Kidney (tissue), 14 donors: Measurements from ENCODE around the gene TP53I11. TPM values are rescaled to one million over a fixed set of nuclear protein-coding genes. Genes with fewer than 3 reads are reported as not detected.

Experiments
- DNase-seq, 5 donors: peaks; one replicate each; pipeline ENCODE4 v3.0.0-alpha.2; 2013 to 2020
- FAIRE-seq: peaks from 2 replicates; lab custom pipeline; 2012; peaks lifted over from hg19 to GRCh38; lab: Jason Lieb, UNC
- H3K27ac ChIP-seq, 2 donors: one replicate each; pipeline ENCODE4 v1.7.0; 2013; ENCODE audit warnings: low read depth in 2 of 2, low read length in 2 of 2, inconsistent platforms in 1 of 2
- H3K27me3 ChIP-seq: one replicate; pipeline ENCODE4 v1.7.1; 2013; ENCODE audit warnings: low read length, inconsistent platforms; ENCODE audit not compliant: control insufficient read depth, insufficient read depth
- H3K36me3 ChIP-seq, 3 donors: one replicate each; pipeline versions ENCODE4 v1.7.0 to v1.7.1; 2013; ENCODE audit warnings: low read length in 3 of 3, control low read depth in 1 of 3, inconsistent platforms in 1 of 3; ENCODE audit not compliant: insufficient read depth in 3 of 3, control insufficient read depth in 2 of 3
- H3K4me1 ChIP-seq, 3 donors: one replicate each; pipeline versions ENCODE4 v1.7.0 to v1.7.1; 2013; ENCODE audit warnings: low read length in 3 of 3, inconsistent platforms in 1 of 3, low read depth in 1 of 3; ENCODE audit not compliant: control insufficient read depth in 2 of 3, insufficient read depth in 2 of 3
- H3K4me3 ChIP-seq, 3 donors: one replicate each; pipeline versions ENCODE4 v1.7.0 to v1.8.1; 2013; ENCODE audit warnings: low read length in 3 of 3, control low read depth in 1 of 3, inconsistent platforms in 1 of 3
- H3K9ac ChIP-seq, 3 donors: one replicate each; pipeline versions ENCODE4 v1.7.0 to v1.7.1; 2013; ENCODE audit warnings: low read length in 3 of 3, control low read depth in 1 of 3, inconsistent platforms in 1 of 3
- H3K9me3 ChIP-seq, 3 donors: one replicate each; pipeline versions ENCODE4 v1.7.0 to v1.7.1; 2013; ENCODE audit warnings: low read length in 3 of 3, control low read depth in 1 of 3, inconsistent platforms in 1 of 3; ENCODE audit not compliant: control insufficient read depth in 2 of 3, insufficient read depth in 1 of 3
- intact Hi-C: fragments of 100-400 bp; cut with DNase I; formaldehyde crosslinking; loops from one replicate; pipeline ENCODE4 v1.11.1; 2022
- polyA plus RNA-seq: library from polyadenylated mRNA; stranded (reverse); fragments of 350-450 nt; fragmentation: Illumina TruSeq; extraction: RNeasy Lipid Tissue Mini Kit (QIAGEN cat#74804); gene quantifications from one replicate; pipeline ENCODE4 v1.2.3, GENCODE V29; 2014; ENCODE audit warnings: low read depth, low replicate concordance; ENCODE audit not compliant: insufficient read depth
- total RNA-seq: library from RNA; stranded (reverse); fragmentation: NEBNext Ultra II Directional; extraction: Animal tissue kit (Norgen Biotek cat#: 25700); gene quantifications from one replicate; pipeline ENCODE4 v1.2.1, GENCODE V29; 2021
- TF ChIP-seq, protein P1 (sequence below): IDR thresholded peaks from 3 replicates; pipeline ENCODE4 v1.5.1; 2012; ENCODE audit warnings: mild to moderate bottlenecking, moderate library complexity, borderline replicate concordance; ENCODE audit not compliant: insufficient read depth; ENCODE audit errors: extremely low read depth
- donor health status: control.
- donor health status: control.
- donor health status: control.
- donor health status: control.
- donor health status: control.
- donor health status: DM: yes; HTN: yes; CAD: no.
- donor health status: Normal renal cell carcinoma (clear cell type).

The TP53I11 gene
- total and polyA plus RNA-seq, 2 donors from 2014 or later = 25.7 to 35.3 TPM

DNA sequence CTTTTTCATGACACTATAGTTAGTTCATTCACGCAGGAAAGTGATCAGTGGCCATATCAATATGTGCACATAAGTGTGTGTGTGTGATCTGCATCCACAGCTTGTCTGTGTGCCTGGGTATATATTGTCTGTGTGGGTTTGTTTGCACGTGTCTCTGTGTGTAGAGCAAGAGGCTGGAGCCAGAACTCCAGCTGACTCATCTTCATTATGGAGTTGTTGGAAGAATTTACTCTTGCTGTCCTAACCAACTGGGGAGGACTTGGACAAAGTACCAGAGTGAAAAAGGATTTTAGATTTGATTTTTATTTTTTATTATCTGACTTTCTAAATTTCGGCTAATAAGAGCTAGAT, 63.9 kb downstream of the TP53I11 start:
- Histone ChIP-seq H3K9me3 (no peaks in the 10 kb centered on the region), H3K27me3 (no peaks in the 10 kb centered on the region), H3K4me1 (peaks cover 0 to 4% (median 3%) of the 10 kb centered on the region in 3 donors), H3K4me3 (no peak overlapping the region), H3K9ac (no peak overlapping the region), H3K36me3 (no peaks in the 10 kb centered on the region), H3K27ac (no peak overlapping the region)
- no peak for FAIRE-seq
- no peak for DNase-seq
- intact Hi-C loops = no loop called here
- TF ChIP-seq, protein P1, sequence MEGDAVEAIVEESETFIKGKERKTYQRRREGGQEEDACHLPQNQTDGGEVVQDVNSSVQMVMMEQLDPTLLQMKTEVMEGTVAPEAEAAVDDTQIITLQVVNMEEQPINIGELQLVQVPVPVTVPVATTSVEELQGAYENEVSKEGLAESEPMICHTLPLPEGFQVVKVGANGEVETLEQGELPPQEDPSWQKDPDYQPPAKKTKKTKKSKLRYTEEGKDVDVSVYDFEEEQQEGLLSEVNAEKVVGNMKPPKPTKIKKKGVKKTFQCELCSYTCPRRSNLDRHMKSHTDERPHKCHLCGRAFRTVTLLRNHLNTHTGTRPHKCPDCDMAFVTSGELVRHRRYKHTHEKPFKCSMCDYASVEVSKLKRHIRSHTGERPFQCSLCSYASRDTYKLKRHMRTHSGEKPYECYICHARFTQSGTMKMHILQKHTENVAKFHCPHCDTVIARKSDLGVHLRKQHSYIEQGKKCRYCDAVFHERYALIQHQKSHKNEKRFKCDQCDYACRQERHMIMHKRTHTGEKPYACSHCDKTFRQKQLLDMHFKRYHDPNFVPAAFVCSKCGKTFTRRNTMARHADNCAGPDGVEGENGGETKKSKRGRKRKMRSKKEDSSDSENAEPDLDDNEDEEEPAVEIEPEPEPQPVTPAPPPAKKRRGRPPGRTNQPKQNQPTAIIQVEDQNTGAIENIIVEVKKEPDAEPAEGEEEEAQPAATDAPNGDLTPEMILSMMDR = no peak

DNA sequence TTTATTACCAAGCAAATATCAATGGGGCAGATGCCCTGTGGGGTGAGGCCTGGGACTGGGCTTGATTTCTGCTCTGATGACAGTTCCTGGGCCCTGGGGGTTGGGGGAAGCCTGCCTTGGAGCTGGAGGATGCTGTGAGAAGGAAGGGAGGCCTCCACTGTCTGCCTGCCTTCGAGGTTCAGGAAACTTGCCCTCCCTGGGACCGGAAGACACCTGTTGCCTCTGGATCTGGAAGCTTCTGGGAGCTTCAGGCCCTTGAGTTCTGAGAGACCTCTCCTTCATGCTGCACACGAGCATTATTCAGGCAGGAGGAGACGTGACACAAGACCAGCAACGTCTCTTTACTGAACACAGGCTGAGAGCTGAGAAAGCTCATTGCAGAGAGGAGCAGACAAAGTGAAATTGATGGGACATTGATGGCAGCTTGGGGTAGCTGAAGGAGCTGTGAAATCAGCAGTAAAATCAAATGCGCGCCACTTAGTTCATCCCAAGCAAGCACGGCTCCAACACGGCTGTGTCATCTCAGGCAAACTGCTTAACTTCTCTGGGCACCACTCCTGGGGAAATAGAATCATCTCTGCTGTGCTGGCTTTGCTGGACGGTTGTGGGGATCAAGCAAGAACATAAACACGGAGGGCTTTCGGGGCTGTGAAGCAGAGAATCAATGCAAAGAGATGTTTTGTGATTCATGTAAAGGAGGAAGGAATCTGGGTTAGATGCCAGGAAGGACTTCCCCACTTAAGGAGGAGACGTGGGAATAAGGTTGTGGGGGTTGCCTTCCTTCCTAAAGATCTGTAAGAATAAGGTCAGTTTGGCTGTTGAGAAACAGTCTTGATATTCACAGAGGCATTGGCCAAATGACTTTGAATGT, 64.5 kb downstream of the TP53I11 start:
- H3K36me3 ChIP-seq = no peaks in the 10 kb centered on the region
- H3K27me3 ChIP-seq = no peaks in the 10 kb centered on the region
- H3K9me3 ChIP-seq = no peaks in the 10 kb centered on the region
- H3K27ac ChIP-seq = no peak overlapping the region
- H3K4me3 ChIP-seq = no peak overlapping the region
- intact Hi-C loops = no loop called here
- TF ChIP-seq, protein P1 = no peak
- DNase-seq = no peak
- no peak for FAIRE-seq
- H3K9ac ChIP-seq = no peak overlapping the region
- H3K4me1 ChIP-seq = peaks cover 0 to 4% (median 3%) of the 10 kb centered on the region in 3 donors

GRCh38 chr11:44885065-44885810, 65.4 kb downstream of the TP53I11 start:
- Histone ChIP-seq H3K36me3 (no peaks in the 10 kb centered on the region), H3K9ac (no peak overlapping the region), H3K9me3 (no peaks in the 10 kb centered on the region), H3K27me3 (no peaks in the 10 kb centered on the region), H3K27ac (no peak overlapping the region), H3K4me1 (peaks cover 0 to 4% (median 3%) of the 10 kb centered on the region in 3 donors), H3K4me3 (no peak overlapping the region)
- intact Hi-C loops = no loop called here
- no peak for FAIRE-seq
- TF ChIP-seq, protein P1 = no peak
- DNase-seq = peak in 3 of 5 donors; percentile 64 to 87 (median 65)
